ENCODE data around the gene TSEN2. TPM values are rescaled to one million over a fixed set of nuclear protein-coding genes. Genes with fewer than 3 reads are reported as not detected.

The TSEN2 gene
- total and polyA plus RNA-seq, 8 donors, result 10.7 to 43.0 (median 17.7) TPM

- TF ChIP-seq POLR2AphosphoS5 (IDR thresholded peaks at IDR 0.05), result no peak
- no peak for TF ChIP-seq POLR2A (IDR thresholded peaks at IDR 0.05)
- TF ChIP-seq EP300 (IDR thresholded peaks at IDR 0.05), result no peak
- TF ChIP-seq CTCF (IDR thresholded peaks at IDR 0.05), result no peak
- Histone ChIP-seq H3K9me3 (no peaks in the 10 kb centered on the region), H3K4me1 (peaks cover 32 to 56% (median 49%) of the 10 kb centered on the region in 4 donors), H3K36me3 (no peaks in the 10 kb centered on the region), H3K27ac (peak overlapping the region; percentile 92 to 98 (median 96)), H3K27me3 (peaks cover 0 to 38% (median 17%) of the 10 kb centered on the region in 3 donors), H3K4me3 (peak overlapping the region; percentile 62 to 86 (median 81))
- WGBS, 5 donors, result 2 to 4% (median 3%) methylated on average over 8 of the region's 8 CpGs
- intact Hi-C loops (cut with DNase I; ENCODE audit: low total_unique reads), result no loop called here
- DNase-seq, result no peak
Observed at GRCh38 chr3:12556314-12556689, 72.0 kb downstream of the TSEN2 start.

- TF ChIP-seq POLR2A (IDR thresholded peaks at IDR 0.05) (peak in 2 of 4 donors; percentile 38 to 67), POLR2AphosphoS5 (IDR thresholded peaks at IDR 0.05) (peak; percentile 71 to 98 (median 98)), CTCF (IDR thresholded peaks at IDR 0.05) (no peak), EP300 (IDR thresholded peaks at IDR 0.05) (no peak)
Observed at GRCh38 chr3:12556690-12557472, 72.6 kb downstream of the TSEN2 start, which contains the start of gene MKRN2. MKRN2 (plus strand) TSS chr3:12557087; CDS start chr3:12557151, 64 bp downstream.

GRCh38 chr3:12557473-12558100 is 73.3 kb downstream of the TSEN2 start:
- peaks cover 35 to 69% (median 54%) of the 10 kb centered on the region in 4 donors for H3K4me1 ChIP-seq
- TF ChIP-seq POLR2A (IDR thresholded peaks at IDR 0.05), result no peak
- no peak for TF ChIP-seq EP300 (IDR thresholded peaks at IDR 0.05)
- no peak for TF ChIP-seq POLR2AphosphoS5 (IDR thresholded peaks at IDR 0.05)
- TF ChIP-seq CTCF (IDR thresholded peaks at IDR 0.05), result no peak
- H3K27me3 ChIP-seq, result peaks cover 0 to 26% (median 11%) of the 10 kb centered on the region in 3 donors
- H3K36me3 ChIP-seq, result no peaks in the 10 kb centered on the region
- H3K9me3 ChIP-seq, result no peaks in the 10 kb centered on the region
- DNase-seq, result peak in 1 of 2 donors; percentile 37
- intact Hi-C loops (cut with DNase I; ENCODE audit: low total_unique reads), result no loop called here
- 1% methylated on average over 18 of the region's 18 CpGs for WGBS, 5 donors
- peak overlapping the region; percentile 62 to 86 (median 81) for H3K4me3 ChIP-seq
- peak overlapping the region; percentile 92 to 98 (median 96) for H3K27ac ChIP-seq

More at GRCh38 chr3:12556690-12557472, 72.6 kb downstream of the TSEN2 start, which contains the start of gene MKRN2:
- intact Hi-C loops (cut with DNase I; ENCODE audit: low total_unique reads), result no loop called here
- H3K9me3 ChIP-seq, result no peaks in the 10 kb centered on the region
- H3K4me1 ChIP-seq, result peaks cover 35 to 61% (median 51%) of the 10 kb centered on the region in 4 donors
- H3K27ac ChIP-seq, result peak within 1 kb of the TSS; percentile 92 to 98 (median 96)
- peak; percentile 92 to 96 for DNase-seq
- WGBS, 5 donors, result 0 to 1% (median 0%) methylated on average over 35 to 77 of the region's 77 CpGs
- peak within 1 kb of the TSS; percentile 62 to 86 (median 81) for H3K4me3 ChIP-seq
- peaks cover 0 to 33% (median 14%) of the 10 kb centered on the region in 3 donors for H3K27me3 ChIP-seq
- H3K36me3 ChIP-seq, result no peaks in the 10 kb centered on the region

- H3K4me3 ChIP-seq, result peak overlapping the region in 2 of 4 donors; percentile 62 to 79
- intact Hi-C loops (cut with DNase I; ENCODE audit: low total_unique reads), result no loop called here
- TF ChIP-seq POLR2AphosphoS5 (IDR thresholded peaks at IDR 0.05), result no peak
- TF ChIP-seq EP300 (IDR thresholded peaks at IDR 0.05), result no peak
- no peak for TF ChIP-seq POLR2A (IDR thresholded peaks at IDR 0.05)
- no peak for TF ChIP-seq CTCF (IDR thresholded peaks at IDR 0.05)
- H3K36me3 ChIP-seq, result no peaks in the 10 kb centered on the region
- DNase-seq, result no peak
- no peak overlapping the region for H3K27ac ChIP-seq
- peaks cover 0 to 15% (median 6%) of the 10 kb centered on the region in 3 donors for H3K27me3 ChIP-seq
- H3K4me1 ChIP-seq, result peaks cover 35 to 72% (median 57%) of the 10 kb centered on the region in 4 donors
- H3K9me3 ChIP-seq, result no peaks in the 10 kb centered on the region
- WGBS, 5 donors, result 70 to 81% (median 70%) methylated on average over 4 of the region's 4 CpGs
Observed at GRCh38 chr3:12558706-12559105, 74.4 kb downstream of the TSEN2 start.

Data from stomach (tissue), 9 donors.